Cardiac fibroblast (primary cell): ENCODE results near the gene SUGCT.

Experiments
- DNase-seq, 2 donors: peaks; one replicate each; pipeline versions ENCODE4 v3.0.0 to v3.0.0-alpha.2; 2010; ENCODE audit warnings: low read depth in 2 of 2
- H3K4me3 ChIP-seq, 2 donors: replicated peaks in 1 of 2; 1 replicate in 1 of 2; 2 replicates in 1 of 2; pipeline ENCODE4 v1.5.1; 2011; ENCODE audit warnings: low read depth in 2 of 2, low read length in 2 of 2, mild to moderate bottlenecking in 2 of 2, moderate library complexity in 1 of 2
- TF ChIP-seq, protein P1 (sequence below): IDR thresholded peaks from one replicate; pipeline ENCODE4 v1.5.1; 2011; ENCODE audit warnings: low read depth, mild to moderate bottlenecking, low read length, inconsistent platforms

Gene SUGCT

DNA sequence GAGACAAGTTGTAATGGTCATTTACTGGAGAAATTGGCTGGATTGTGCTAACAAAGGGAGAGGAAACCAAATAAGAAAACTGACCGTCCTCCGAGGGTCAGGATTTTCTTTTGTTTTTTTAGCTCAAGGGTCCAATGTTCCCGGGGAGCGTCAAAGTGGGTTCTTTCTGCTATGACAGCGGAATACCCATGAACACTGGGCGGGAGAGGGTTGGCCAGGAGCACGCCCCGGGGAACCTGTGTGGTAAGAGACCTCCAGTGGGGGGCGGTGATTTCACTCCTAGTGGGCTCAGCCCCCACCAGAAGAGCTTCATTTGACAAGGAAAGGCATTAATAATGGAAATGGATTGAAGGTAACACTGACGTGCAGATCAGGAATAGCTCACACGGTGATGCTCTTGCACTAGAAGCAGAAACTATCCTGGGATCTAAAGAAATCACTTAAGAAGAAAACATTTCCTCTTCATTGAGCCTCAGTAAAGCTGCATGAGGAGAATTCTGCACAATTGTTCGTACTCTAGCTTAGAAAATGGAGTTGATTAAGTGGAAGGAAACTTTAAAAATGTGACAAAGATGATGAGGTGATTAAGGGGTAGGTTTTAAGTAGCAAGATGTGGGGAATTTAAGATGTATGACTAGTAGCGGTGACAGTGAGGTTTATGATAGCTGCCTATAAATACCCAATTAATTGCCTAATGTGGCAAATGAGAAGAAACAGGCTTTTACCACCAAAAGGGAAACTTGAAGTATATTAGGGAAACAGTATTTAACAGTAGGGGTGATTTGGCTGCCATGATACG, 627.2 kb downstream of the SUGCT start:
- TF ChIP-seq, protein P1, sequence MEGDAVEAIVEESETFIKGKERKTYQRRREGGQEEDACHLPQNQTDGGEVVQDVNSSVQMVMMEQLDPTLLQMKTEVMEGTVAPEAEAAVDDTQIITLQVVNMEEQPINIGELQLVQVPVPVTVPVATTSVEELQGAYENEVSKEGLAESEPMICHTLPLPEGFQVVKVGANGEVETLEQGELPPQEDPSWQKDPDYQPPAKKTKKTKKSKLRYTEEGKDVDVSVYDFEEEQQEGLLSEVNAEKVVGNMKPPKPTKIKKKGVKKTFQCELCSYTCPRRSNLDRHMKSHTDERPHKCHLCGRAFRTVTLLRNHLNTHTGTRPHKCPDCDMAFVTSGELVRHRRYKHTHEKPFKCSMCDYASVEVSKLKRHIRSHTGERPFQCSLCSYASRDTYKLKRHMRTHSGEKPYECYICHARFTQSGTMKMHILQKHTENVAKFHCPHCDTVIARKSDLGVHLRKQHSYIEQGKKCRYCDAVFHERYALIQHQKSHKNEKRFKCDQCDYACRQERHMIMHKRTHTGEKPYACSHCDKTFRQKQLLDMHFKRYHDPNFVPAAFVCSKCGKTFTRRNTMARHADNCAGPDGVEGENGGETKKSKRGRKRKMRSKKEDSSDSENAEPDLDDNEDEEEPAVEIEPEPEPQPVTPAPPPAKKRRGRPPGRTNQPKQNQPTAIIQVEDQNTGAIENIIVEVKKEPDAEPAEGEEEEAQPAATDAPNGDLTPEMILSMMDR = no peak
- peak; percentile 12 to 14 for DNase-seq
- H3K4me3 ChIP-seq = no peak overlapping the region

DNA sequence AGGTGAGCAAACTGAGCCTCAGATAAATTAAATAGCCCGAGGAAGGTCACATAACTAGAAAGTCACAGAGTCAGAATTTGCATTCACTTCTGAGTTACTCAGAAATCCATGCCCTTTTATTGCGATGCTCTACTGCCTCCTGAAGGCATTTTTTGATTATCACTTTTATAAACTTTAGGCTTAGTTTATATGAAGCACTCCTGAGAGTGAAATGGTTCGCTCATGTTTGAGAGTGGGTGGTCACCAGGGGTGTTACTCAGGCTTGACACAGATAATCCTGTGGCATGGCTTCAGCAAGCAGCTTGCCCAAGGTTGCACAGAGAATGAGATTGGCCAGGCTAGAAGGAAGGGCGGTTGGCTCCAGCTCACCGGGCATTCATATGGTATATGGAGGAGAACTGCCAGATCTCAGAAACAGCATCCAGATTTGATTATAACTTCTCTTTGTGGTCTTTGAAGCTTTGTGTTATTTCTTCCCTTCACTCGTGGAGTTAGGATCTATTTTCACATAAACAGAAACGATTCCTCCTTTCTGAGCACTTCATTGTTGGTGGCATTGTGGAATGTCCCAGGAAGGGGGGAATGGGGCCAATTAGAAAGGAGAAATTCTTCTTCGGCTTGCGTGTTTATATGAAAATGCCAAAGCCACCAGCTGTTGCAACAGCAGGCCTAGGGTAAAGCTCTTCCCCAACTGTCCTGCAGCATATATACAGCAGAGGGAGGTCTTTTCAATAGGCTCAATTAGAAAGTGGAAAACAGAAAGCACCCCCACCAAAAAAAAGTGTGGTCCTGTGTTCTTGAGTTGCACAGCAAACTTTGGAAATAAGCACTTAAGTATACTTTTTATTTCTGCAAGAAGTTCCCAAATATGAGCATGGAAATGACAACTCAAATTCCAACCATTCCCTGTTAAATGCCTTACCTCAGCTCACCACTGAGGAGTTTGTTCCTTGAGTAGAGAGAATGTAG, 628.8 kb downstream of the SUGCT start:
- H3K4me3 ChIP-seq = no peak overlapping the region
- peak; percentile 40 to 52 for DNase-seq
- TF ChIP-seq, protein P1 = peak; percentile 18

DNA sequence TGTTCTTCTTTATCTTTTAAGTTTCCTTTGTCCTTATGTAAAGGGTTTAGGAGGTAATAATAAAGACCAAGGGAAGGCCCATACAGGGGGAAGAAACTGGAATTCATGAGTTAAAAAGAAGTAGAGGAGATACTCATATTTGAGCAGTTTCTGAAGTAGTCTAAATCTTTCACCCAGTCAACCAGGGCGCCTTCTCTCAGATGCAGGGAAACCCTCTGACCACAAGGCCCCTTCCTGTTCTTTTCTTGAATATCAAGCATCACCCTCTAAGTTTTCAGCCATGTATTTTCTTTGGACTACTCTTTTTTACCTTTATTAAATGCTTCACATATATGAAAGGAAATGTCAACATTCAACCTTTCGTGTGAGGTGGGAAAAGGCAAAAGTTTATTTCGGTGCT, 630.8 kb downstream of the SUGCT start:
- TF ChIP-seq, protein P1 = no peak
- DNase-seq = no peak
- H3K4me3 ChIP-seq = no peak overlapping the region

DNA sequence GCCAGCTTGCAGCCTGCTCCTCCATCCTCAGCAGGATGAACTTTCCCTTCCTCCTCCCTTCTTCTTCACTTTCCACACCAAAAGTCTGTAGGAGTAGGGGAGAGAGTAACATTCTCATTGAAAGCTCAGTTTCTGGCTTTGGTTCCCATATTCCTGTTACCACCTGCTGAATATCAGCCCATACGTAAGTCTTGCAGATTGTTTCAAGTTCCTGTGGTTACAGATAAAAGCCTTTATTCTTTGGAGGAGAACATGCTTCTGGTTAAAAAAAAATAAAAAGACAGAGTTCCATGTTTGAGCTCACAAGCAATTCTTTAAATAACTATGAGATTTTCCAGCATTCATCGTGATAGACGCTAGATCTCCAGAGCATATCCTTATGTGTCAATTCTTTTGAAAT, 637.3 kb downstream of the SUGCT start:
- H3K4me3 ChIP-seq = no peak overlapping the region
- no peak for DNase-seq
- TF ChIP-seq, protein P1 = no peak

DNA sequence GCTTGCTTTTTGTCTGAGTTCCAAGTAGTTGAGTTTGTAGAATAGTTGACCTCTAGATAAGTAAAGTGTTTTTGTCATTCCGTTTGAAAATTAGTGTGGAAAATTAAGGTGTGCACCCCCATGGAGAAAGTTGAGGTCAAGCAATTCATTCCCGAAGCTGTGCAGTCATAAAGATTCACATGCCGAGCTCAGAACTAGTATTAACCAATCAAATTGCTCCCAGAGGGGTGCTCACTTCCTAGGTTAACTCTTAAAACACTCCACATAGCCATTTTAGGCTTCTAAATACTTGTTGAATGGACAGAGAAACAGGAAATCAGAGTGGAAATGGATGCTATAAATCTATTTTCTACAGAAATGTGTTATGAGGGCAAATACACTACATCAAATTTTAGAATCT, 638.9 kb downstream of the SUGCT start:
- TF ChIP-seq, protein P1 = no peak
- DNase-seq = no peak

DNA sequence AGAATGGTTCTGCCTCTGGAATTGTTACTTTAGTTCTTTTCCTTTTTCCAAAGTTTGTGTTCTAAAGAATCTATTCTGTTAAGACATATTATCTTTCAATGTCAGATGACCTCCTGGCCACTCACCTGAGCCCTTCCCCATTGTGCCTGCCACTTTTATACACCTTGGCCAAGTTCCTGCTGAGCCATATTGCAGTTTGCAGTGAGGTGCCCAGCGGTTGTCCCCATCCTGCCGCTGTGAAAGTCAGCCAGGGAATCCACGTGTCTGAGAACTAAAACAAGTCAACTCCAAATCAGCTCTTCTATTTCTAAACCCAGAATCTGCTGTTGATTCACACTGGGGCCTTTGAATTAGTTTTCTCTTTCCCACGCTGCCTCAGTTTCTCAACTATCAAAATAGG, 641.1 kb downstream of the SUGCT start:
- no peak for DNase-seq
- TF ChIP-seq, protein P1 = no peak
- no peak overlapping the region for H3K4me3 ChIP-seq

More for the DNA sequence above, 638.9 kb downstream of the SUGCT start:
- H3K4me3 ChIP-seq = no peak overlapping the region
